Measurements from ENCODE around the gene RRAS.
A peak's percentile ranks its signal among the peaks of the same experiment; 100 is the strongest.

Gene RRAS

DNA sequence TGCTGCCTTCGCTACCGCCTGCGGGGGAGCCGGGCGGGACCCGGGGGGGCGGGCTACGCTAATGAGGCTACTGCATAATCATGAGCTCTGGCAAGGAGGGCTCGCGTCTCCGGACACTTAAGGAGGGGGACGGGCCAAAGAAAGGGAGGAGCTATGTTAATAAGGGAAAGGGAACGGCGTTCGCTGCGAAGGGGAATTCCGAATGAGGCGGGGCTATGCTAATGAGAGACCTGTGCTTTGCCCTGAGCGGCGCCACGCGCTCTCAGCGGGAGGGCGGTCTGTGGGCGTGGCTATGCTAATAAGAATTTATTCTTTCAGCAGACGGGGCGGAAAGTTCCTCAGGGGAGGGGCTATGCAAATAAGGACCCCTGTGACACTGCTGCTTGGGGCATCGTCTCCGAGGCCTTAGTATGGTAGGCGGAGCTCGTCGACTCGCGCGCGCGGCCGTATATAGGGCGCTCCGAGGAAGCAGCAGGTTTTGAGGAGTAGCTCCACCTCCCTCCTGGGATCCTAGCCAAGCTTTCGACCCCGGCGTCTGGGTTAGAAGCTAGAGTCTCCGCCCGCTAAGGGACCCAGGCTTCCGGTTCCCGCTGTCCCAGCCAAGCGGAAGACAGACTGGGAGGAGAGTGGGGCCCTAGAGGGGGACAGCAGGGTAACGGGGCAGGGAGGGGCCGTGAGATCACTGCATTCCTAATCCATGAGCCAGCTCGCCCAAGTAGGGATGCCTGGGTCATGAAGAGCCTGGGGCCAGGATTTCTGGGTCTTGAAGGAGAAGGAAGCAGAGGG, at the start of gene RRAS:
TSS of gene RRAS (minus strand) at position 31 of the 786 bp plus-strand sequence. CDS start 45 bp downstream, outside the sequence.
- DNase-seq (ENCODE audit: low spot score), result peak; percentile 95

DNA sequence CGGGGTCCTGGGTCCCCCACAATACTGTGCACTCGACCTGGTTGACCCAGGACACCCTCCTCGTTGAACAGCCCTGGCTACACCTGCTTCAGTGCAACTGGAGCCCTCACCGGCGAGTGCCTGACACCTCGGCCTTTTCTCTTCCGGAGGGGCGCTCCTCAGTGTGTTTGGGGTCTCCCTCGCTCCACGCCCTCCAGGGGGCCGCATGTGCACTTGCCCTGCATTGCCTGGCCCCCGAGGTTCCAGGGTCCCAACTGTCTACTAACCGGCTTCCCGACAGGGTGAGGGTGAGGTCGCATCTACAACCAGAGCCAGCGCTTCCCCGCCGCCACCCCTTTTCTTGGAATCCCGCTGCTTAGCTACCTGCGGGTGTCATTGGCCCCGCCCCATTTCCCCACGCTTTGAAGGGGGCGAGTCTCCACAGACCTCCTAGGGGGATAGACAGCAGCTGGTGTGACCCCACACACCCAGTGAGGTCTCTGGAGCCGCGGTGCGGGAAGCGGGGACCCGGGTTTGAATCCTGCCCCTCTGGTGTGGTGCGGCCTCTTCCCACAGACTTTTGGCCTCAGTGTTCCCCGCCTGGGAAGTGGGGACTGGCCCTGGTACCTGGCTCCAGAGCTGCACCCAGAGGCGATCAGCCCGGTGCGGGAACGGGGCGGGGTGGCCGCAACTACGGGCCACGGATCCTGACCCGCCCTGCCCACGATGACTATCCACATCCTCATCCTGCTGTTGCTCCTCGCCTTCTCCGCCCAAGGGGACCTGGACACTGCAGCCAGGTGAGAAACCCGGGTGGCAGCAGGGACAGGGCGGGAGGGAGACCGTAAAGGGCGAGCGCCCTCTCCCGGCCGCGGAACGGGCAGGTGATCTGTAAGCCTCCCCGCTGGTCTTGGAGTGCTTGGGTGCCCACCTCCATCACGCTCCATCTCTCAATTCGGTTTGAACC, 49.5 kb upstream of the RRAS start, which contains the start of gene ADM5:
TSS of gene ADM5 (plus strand) at position 462 of the 946 bp plus-strand sequence. CDS start at position 706, 244 bp downstream.
- no peak for DNase-seq (ENCODE audit: low spot score)

GRCh38 chr19:49688531-49689132, 48.7 kb upstream of the RRAS start:
- no peak for DNase-seq (ENCODE audit: low spot score)

- no peak for DNase-seq (ENCODE audit: low spot score)
These were observed 47.8 kb upstream of the RRAS start for GRCh38 chr19:49687566-49688316.

DNA sequence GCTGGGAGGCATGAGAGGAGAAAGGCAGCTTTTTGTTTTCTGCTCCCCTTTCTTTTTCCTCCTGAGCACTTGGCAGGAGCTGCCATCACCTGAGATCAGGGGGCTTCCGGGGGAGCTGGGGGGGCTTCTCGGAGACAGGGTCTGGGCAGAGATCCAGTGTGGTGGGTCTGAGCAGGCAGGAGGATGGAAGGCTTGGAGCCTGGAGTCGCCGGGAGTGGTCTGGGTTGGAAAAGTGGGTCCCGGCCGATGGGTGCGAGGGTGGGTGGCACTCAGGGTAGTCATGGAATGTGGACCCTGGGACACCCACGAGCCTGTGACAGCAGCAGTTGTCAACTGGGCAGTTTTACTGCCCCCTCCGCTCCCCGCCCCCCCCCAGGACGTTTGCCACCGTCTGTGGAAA, 47.2 kb upstream of the RRAS start:
- no peak for DNase-seq (ENCODE audit: low spot score)

- no peak for DNase-seq (ENCODE audit: low spot score)
These were observed 46.7 kb upstream of the RRAS start for GRCh38 chr19:49686503-49687088.

DNA sequence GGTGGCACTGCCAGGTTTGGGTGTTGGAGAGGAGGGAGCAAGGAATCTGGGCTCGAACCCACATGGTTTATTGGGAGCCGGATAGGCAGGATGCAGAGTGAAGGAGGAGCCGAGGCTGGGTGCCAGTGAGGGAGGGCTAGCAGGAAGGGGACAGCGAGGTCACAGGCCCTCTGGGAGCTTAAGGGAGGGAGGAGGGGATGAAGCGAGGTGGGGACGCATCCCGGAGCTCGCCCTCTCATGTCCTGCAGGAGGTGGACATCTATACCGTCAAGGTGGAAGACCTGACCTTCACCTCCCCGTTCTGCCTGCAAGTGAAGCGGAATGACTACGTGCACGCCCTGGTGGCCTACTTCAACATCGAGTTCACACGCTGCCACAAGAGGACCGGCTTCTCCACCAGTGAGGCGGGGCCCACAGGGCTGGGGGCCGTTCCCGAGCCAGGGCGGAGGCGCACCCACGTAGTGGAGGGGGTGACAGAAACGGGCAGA, 45.9 kb upstream of the RRAS start:
- DNase-seq (ENCODE audit: low spot score), result no peak

DNA sequence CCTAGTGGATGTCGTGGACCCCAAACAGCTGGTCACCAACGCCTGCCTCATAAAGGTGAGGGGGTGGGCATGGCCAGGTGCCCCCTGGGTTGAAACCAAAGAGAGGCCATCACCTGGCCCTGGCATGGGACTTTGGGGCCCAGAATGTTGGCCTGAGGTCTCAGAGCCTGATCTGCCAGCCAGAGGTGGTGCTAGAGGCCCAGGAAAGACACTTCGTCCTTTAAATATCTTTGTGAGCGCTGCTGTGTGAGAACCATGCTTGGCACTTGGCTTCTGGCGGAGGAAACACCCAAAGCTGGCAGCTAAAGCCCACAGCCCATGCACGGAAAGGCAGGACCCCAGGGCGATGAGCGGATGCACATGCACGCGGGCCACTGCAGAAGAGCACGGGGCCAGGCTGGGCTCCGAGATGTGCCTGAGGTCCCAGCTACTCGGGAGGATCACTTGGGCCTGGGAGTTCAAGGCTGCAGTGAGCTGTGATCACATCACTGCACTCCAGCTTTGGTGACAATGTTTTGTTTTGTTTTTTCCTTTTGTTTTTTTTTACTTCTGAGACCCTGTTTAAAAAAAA, 45.1 kb upstream of the RRAS start:
- no peak for DNase-seq (ENCODE audit: low spot score)

- peak; percentile 67 for DNase-seq (ENCODE audit: low spot score)
These were observed 44.5 kb upstream of the RRAS start for GRCh38 chr19:49684251-49684982.

DNA sequence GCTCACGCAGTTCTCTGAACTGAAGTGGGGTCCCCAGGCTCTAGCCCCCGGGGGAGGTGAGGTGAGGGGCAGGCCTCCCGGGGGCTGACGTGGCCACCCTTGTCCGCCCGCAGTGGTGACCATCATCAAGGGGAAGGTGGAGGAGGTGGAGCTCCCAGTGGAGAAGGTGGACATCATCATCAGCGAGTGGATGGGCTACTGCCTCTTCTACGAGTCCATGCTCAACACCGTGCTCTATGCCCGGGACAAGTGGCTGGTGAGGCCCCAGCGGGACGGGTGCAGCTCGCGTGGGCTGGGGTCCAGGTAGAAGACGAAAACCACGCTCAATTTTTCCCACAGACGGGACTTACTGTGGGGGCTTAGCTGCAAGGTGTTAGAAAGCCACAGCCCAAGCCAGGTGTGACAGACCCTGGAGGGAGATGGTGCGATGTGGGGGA, 43.9 kb upstream of the RRAS start:
- no peak for DNase-seq (ENCODE audit: low spot score)

GRCh38 chr19:49682274-49682673, 42.3 kb upstream of the RRAS start:
- DNase-seq (ENCODE audit: low spot score), result no peak

GRCh38 chr19:49681830-49682229, 41.9 kb upstream of the RRAS start:
- no peak for DNase-seq (ENCODE audit: low spot score)

DNA sequence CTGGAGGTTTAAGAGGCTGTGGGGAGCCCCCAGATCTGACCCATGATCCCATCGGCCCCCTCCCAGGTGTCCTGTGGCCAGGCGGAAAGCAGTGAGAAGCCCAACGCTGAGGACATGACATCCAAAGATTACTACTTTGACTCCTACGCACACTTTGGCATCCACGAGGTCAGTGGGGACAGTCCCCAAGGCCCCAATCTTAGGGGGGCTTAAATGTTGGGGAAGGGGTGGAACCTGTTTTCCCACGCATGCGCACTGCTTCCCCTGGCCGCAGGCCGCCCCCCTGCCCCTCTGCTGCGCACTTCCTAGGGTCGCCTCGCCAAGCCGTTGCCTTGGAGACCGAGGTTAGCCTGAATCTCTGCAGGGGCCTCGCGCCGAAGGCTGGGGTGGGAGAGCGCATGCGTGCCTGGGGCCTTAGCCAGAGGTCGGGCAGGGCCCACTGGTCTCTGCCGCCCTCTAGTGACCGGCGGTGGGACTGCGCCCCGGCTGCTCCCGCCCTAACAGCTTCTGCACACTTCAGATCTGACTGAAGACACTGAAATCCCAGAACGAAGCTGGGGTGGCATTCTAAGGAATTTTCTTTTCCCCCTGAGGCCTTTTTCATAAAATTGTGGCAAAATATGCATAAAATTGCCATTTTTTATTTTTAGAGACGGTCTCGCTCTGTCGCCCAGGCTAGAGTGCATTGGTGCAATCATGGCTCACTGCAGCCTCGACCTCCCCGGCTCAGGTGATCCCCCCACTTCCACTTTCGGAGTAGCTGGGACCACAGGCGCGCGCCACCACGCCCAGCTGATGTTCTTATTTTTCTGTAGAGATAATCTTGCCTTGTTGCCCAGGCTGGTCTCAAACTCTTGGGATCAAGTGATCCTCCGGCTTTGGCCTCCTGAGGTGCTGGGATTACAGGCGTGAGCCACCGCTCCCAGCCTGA, 40.7 kb upstream of the RRAS start:
- peak; percentile 98 for DNase-seq (ENCODE audit: low spot score)

GRCh38 chr19:49679771-49680413, 39.9 kb upstream of the RRAS start:
- no peak for DNase-seq (ENCODE audit: low spot score)

DNA sequence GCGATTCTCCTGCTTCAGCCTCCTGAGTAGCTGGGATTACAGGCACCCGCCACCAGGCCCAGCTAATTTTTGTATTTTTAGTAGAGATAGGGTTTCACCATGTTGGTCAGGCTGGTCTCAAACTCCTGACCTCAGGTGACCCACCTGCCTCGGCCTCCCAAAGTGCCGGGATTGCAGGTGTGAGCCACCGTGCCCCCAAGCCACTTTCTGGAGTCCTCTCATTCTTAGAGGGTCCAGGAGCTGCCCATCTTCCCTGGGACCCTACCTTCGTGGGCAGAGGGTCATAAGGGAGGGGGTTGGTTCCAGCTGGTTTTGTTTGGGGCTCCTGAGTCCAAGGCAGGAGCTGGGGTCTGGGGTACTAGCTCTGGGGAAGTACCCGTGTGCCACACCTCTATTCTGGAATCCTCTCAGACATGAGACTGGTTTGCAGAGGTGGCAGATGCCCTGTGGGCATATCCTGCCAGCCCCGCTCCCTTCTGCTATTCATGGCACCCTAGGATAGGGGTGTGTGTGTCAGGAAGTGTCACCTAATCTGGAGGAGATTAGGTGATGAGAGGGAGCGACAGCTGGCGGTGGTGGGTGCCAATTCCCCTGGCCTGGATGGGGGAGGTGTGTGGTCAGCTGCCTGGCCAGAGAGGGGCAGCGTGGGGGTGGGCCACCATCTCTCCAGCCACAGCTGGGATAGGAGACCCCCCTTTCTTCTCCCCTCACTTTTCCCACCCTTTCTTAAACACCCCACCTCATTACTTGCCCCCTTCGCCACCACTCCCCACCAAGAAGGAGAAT, 39.2 kb upstream of the RRAS start:
- DNase-seq (ENCODE audit: low spot score), result no peak

DNA sequence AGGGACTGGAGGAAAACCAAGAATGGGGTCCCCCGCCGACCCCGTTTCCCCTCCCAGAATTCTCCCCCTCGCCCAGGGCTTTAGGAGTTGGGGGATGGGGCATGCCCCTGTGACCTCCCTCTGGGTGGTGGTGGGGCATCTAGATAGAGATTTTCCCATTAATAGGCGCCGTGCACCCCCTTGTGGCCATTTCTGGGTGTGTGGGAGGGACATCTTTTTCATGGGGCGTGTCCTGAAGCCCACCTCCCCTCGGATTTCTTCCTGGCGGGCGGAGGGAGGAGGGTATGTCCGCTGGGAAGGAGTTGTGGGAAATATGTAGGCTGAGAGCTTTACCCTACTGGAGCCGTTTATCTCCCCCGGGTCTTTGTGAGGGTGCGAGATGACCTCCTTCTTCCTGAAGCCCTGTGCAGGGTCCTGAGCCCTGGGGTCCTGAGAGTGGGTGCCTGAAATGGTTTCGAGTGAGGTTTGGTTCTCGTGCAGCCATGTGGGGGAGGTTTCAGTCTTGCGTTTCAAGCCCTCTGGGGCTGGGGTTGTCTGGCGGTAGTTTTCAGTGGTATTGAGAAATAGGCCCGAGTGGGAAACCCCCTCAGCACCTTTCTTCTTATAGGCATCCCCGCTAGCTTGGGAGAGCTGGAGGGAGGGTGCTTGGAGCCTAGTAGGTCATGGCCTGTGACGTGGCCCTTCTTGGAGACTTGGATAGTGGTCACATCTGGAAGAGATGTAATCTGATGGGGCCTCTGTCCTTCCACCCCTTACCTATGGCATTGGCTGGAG, 38.1 kb upstream of the RRAS start:
- peak; percentile 78 for DNase-seq (ENCODE audit: low spot score)

All from HuH-7 (cell line).